HG03039 (cell line): Measurements from ENCODE around the gene LYZL1.
"Not testable (repeated sequence)": the region's sequence is repeated elsewhere in the genome, so short reads cannot be mapped to it uniquely, and the experiment has no call there.

Source experiments
- ATAC-seq: cut with Tn5 transposase; IDR thresholded peaks from one replicate; pipeline ENCODE4 v1.9.1; 2021; ENCODE audit warnings: mild to moderate bottlenecking, moderate library complexity; ENCODE audit not compliant: unreplicated experiment

The LYZL1 gene

DNA sequence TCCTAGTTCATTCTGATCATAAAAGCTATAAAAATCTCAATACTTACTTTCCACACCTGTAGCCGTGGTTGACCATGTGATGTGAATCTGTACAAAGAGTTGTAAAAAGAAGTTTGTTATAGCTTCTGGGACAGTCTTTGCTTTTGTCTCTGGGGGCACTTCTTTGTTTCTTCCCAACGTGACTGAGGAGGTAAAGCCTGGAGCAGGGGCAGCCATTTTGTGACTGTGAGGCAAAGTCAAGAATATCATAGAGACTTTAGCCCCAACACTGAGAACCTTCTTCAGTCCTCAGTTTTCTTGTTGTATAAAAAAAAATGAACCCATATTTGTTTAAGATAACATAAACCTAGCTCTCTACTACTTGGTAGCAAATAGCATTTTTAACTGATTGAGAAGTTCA is 29.4 kb upstream of the LYZL1 start:
- ATAC-seq, result no peak

DNA sequence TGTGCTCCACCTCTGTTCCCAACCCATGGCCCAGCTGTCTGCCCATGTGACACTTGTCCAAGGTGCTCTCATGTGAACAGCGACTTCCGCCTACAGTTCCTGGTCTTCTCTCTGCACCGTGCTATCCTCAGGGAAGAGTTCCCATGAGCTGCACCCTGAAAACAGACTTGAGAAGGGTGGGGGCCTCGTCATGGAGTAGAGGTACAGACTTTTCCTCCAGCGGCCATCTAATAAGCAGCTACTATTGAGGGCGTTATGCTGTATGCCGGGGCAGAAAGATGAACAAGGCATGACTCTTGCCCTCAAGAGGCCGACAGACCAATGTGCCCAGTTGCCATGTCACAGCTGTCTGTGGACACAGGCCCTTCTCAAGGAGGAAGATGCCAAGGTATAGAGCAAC is 25.4 kb upstream of the LYZL1 start:
- ATAC-seq, result no peak

- no peak for ATAC-seq
Observed at GRCh38 chr10:29265210-29265768, 23.6 kb upstream of the LYZL1 start.

DNA sequence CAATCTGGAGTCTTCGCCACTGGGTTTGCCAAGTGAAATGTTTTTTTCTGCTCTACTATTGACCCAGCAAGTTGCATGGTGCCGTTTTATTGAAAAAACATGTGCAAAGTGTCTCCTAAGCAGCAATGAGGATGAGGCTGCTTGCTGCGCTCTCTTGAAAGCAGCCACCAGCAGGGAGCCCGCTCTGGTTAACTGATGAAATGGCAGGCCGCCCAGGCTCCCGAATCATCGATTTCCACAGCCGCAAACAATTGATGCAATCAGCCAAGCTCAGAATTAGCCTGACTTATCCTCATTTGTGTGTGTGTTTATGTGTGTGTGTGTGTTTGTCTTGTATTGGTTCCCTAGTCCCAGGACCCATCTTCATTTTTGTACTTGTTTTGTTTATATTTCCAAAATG is 22.2 kb upstream of the LYZL1 start:
- no peak for ATAC-seq

GRCh38 chr10:29268011-29268410 is 20.9 kb upstream of the LYZL1 start:
- no peak for ATAC-seq

- ATAC-seq, result no peak
Observed at GRCh38 chr10:29269486-29269885, 19.4 kb upstream of the LYZL1 start.

DNA sequence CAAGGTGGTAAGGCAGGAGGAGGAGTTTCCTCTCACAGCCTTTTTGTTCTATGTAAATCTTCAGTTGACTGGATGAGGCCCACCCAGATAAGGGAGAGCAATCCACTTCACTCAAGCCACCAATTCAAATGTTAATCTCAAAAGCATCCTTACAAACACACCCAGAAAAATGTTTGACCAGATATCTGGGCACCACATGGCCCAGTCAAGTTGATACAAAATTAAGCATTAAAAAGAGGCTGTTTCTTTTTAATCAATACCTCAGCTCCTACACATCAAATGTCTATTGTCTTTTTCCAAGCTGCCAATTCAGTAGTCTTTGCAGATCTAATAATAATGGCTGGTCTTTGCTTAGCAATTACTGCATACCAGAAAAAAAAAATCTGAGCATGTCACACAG is 18.0 kb upstream of the LYZL1 start:
- no peak for ATAC-seq

GRCh38 chr10:29271877-29272276 is 17.0 kb upstream of the LYZL1 start:
- no peak for ATAC-seq

GRCh38 chr10:29273478-29273877 is 15.4 kb upstream of the LYZL1 start:
- ATAC-seq, result no peak

- ATAC-seq, result no peak
Observed at GRCh38 chr10:29276251-29276850, 12.5 kb upstream of the LYZL1 start.

- ATAC-seq, result no peak
Observed at GRCh38 chr10:29277296-29277695, 11.6 kb upstream of the LYZL1 start.

- ATAC-seq, result no peak
Observed at GRCh38 chr10:29279779-29280487, 8.9 kb upstream of the LYZL1 start.

DNA sequence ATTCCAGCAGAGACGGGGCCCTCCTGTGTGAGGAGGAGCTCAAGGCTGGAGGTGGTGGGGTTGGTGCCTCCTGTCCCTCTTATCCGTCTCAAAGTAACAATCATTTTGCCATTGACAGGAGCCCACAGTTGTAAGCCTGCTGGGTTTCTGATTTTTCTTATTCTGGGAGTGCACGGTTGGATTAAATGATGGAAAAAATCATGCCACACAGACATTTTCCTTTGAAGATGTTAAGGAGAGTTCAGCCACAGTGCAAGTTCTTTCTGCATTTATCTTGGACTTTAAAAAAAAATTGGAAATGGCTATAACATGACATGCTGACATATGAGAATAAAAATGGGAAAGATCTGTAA is 8.4 kb upstream of the LYZL1 start:
- no peak for ATAC-seq

GRCh38 chr10:29285624-29286051 is 3.2 kb upstream of the LYZL1 start:
- ATAC-seq, result peak; percentile 87

DNA sequence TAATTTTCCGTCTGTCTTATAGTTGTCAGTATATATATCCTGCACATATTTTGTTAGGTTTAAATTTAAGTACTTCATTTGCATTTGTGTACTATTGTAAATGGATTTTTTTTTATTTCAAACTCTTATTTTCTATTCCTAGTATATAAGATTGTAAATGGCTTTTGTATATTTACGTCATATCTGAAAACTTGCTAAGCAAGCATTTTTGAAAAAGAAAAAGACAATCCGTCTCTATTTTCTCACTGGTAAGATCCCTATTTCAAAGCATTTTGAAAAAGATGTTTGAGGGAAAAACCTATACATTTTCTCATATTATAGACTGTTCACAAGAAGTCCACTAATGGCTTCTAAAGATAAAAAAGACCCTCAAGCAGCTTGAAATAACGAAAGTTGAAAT is 1.2 kb upstream of the LYZL1 start:
- ATAC-seq, result no peak

DNA sequence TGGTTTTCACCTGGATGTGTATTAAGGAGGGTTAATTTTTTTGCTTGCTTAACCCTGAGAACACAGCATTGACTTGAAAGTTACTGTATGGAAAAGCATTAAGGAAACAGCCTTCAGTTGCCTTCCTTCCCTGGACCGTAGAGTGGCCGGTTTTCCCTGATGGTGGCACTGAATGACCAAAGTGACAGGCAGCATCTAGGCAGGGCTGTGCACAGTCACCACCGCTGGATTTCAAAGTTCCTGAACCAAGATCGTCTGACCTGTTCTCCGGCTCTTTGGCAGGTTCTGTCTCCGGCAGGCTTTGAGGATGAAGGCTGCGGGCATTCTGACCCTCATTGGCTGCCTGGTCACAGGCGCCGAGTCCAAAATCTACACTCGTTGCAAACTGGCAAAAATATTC is 2.7 kb downstream of the LYZL1 start:
- not testable (repeated sequence) for ATAC-seq

- not testable (repeated sequence) for ATAC-seq
Observed at GRCh38 chr10:29292406-29292805, 3.5 kb downstream of the LYZL1 start.

DNA sequence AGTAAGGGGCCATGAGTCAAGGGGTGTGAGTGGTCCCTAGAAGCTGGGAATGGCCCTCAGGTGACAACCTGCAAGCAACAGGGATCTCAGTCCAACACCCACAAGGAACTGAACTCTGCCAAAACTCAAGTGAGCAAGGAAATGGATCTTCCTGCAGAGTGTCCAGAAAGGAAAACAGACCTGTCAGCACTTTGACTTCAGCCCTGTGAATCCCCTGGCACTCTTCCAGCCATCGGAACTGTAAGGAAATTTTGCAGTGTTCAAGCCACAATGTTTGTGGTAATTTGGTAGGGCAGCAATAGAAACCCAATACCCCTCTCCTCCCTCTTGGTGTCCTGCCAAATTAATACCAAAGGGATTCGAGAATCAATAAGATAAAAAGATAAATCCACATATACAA is 6.9 kb downstream of the LYZL1 start:
- no peak for ATAC-seq

GRCh38 chr10:29297678-29298077 is 8.8 kb downstream of the LYZL1 start:
- no peak for ATAC-seq

- no peak for ATAC-seq
Observed at GRCh38 chr10:29301359-29301910, 12.6 kb downstream of the LYZL1 start.

GRCh38 chr10:29302499-29302898 is 13.6 kb downstream of the LYZL1 start:
- no peak for ATAC-seq

DNA sequence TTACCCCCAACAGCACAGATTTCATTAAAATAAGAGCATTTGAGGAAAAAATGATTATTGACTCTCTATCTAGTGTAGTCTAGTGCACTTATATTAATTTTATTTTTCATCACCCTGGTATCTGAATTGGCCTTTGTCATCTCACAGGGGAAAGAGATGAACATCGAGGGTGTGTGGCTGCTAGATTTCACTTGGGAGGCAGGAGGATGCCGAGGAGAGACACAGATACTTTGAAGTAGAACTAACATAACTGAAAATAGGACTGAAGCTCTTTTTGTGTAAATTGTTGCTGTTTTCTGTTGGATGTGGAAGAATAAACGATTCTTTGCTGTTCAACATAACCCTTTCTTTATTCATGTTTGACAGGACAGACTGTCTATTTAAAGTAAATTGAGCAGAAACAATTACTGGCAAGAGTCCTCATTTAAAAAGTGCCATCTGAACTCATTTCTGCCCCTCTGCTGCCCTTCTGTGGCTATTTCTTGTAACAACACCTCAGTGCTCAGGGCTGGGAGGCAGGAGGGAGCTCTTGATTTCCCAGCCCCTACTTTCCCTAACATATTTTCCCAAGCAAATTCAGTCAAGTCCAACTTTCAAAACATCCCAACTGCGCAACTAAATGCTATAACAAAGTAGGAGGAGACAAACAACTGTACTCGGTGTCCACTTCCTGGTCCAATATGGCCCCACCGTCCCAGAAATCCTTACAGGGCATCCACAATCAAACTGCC is 15.6 kb downstream of the LYZL1 start:
- ATAC-seq, result no peak
